ENCODE measurements around the gene MAPKBP1.

Gene MAPKBP1

GRCh38 chr15:41827880-41828806 lies 53.9 kb downstream of the MAPKBP1 start, which contains the start of gene JMJD7:
JMJD7 (plus strand) TSS chr15:41828092; CDS start chr15:41828125, 33 bp downstream.
- DNase-seq (ENCODE audit: low read depth in 2 of 2): peak; percentile 94 to 96

GRCh38 chr15:41828807-41829141 lies 54.5 kb downstream of the MAPKBP1 start:
- no peak for DNase-seq (ENCODE audit: low read depth in 2 of 2)

GRCh38 chr15:41829959-41830646 lies 55.8 kb downstream of the MAPKBP1 start:
- no peak for DNase-seq (ENCODE audit: low read depth in 2 of 2)

GRCh38 chr15:41831291-41831690 lies 57.0 kb downstream of the MAPKBP1 start:
- DNase-seq (ENCODE audit: low read depth in 2 of 2): peak in 1 of 2 donors; percentile 10

- no peak for DNase-seq (ENCODE audit: low read depth in 2 of 2)
These were observed 57.9 kb downstream of the MAPKBP1 start for GRCh38 chr15:41832208-41832607.

- DNase-seq (ENCODE audit: low read depth in 2 of 2): no peak
These were observed 58.6 kb downstream of the MAPKBP1 start for GRCh38 chr15:41832875-41833274.

GRCh38 chr15:41834096-41834495 lies 59.8 kb downstream of the MAPKBP1 start:
- DNase-seq (ENCODE audit: low read depth in 2 of 2): no peak

GRCh38 chr15:41836073-41836472 lies 61.8 kb downstream of the MAPKBP1 start:
- no peak for DNase-seq (ENCODE audit: low read depth in 2 of 2)

- no peak for DNase-seq (ENCODE audit: low read depth in 2 of 2)
These were observed 62.6 kb downstream of the MAPKBP1 start for GRCh38 chr15:41836713-41837454.

GRCh38 chr15:41838400-41838897 lies 64.2 kb downstream of the MAPKBP1 start, which contains the start of gene PLA2G4B:
PLA2G4B (plus strand) TSS chr15:41838847; CDS start chr15:41838914, 67 bp downstream.
- DNase-seq (ENCODE audit: low read depth in 2 of 2): no peak

- no peak for DNase-seq (ENCODE audit: low read depth in 2 of 2)
These were observed 65.7 kb downstream of the MAPKBP1 start for GRCh38 chr15:41839781-41840491.

GRCh38 chr15:41840673-41841072 lies 66.4 kb downstream of the MAPKBP1 start:
- no peak for DNase-seq (ENCODE audit: low read depth in 2 of 2)

GRCh38 chr15:41841131-41841530 lies 66.8 kb downstream of the MAPKBP1 start:
- DNase-seq (ENCODE audit: low read depth in 2 of 2): no peak

- DNase-seq (ENCODE audit: low read depth in 2 of 2): no peak
These were observed 67.9 kb downstream of the MAPKBP1 start for GRCh38 chr15:41842229-41842628.

- no peak for DNase-seq (ENCODE audit: low read depth in 2 of 2)
These were observed 69.3 kb downstream of the MAPKBP1 start for GRCh38 chr15:41843571-41843970.

- no peak for DNase-seq (ENCODE audit: low read depth in 2 of 2)
These were observed 70.5 kb downstream of the MAPKBP1 start for GRCh38 chr15:41844814-41845213.

- DNase-seq (ENCODE audit: low read depth in 2 of 2): no peak
These were observed 72.9 kb downstream of the MAPKBP1 start for GRCh38 chr15:41847206-41847605.

GRCh38 chr15:41847981-41848380 lies 73.7 kb downstream of the MAPKBP1 start:
- no peak for DNase-seq (ENCODE audit: low read depth in 2 of 2)

- no peak for DNase-seq (ENCODE audit: low read depth in 2 of 2)
These were observed 74.3 kb downstream of the MAPKBP1 start for GRCh38 chr15:41848631-41849030.

- no peak for DNase-seq (ENCODE audit: low read depth in 2 of 2)
These were observed 74.9 kb downstream of the MAPKBP1 start for GRCh38 chr15:41849204-41849603.

GRCh38 chr15:41849861-41850260 lies 75.6 kb downstream of the MAPKBP1 start:
- DNase-seq (ENCODE audit: low read depth in 2 of 2): no peak

All from stimulated activated CD8-positive, alpha-beta memory T cell treated with anti-CD3 and anti-CD28 coated beads, Interleukin-7, amount 100 ng/mL, for 1 hour (primary cell).